ENCODE results near the gene COL25A1.

Gene COL25A1

GRCh38 chr4:108920395-108921087 is 381.9 kb downstream of the COL25A1 start:
- no peak overlapping the region for H3K4me3 ChIP-seq (ENCODE audit: low read depth, low read length)
- no peak for TF ChIP-seq CTCF (IDR thresholded peaks at IDR 0.05; ENCODE audit: low read depth, low read length)
- in situ Hi-C loops (cut with HindIII; ENCODE audit: low sequenced_read_pairs): no loop called here
- no peak for DNase-seq (ENCODE audit: low read depth, low spot score)

GRCh38 chr4:108919226-108919893 is 383.1 kb downstream of the COL25A1 start:
- DNase-seq (ENCODE audit: low read depth, low spot score): no peak
- TF ChIP-seq CTCF (IDR thresholded peaks at IDR 0.05; ENCODE audit: low read depth, low read length): no peak
- in situ Hi-C loops (cut with HindIII; ENCODE audit: low sequenced_read_pairs): no loop called here
- H3K4me3 ChIP-seq (ENCODE audit: low read depth, low read length): no peak overlapping the region

GRCh38 chr4:108917255-108917654 is 385.2 kb downstream of the COL25A1 start:
- no peak overlapping the region for H3K4me3 ChIP-seq (ENCODE audit: low read depth, low read length)
- in situ Hi-C loops (cut with HindIII; ENCODE audit: low sequenced_read_pairs): no loop called here
- DNase-seq (ENCODE audit: low read depth, low spot score): no peak
- no peak for TF ChIP-seq CTCF (IDR thresholded peaks at IDR 0.05; ENCODE audit: low read depth, low read length)

- no peak for DNase-seq (ENCODE audit: low read depth, low spot score)
- no peak for TF ChIP-seq CTCF (IDR thresholded peaks at IDR 0.05; ENCODE audit: low read depth, low read length)
- H3K4me3 ChIP-seq (ENCODE audit: low read depth, low read length): no peak overlapping the region
- in situ Hi-C loops (cut with HindIII; ENCODE audit: low sequenced_read_pairs): no loop called here
Observed at GRCh38 chr4:108916638-108917037, 385.8 kb downstream of the COL25A1 start.

GRCh38 chr4:108906866-108907367 is 395.5 kb downstream of the COL25A1 start:
- TF ChIP-seq CTCF (IDR thresholded peaks at IDR 0.05; ENCODE audit: low read depth, low read length): no peak
- no peak for DNase-seq (ENCODE audit: low read depth, low spot score)
- in situ Hi-C loops (cut with HindIII; ENCODE audit: low sequenced_read_pairs): no loop called here
- no peak overlapping the region for H3K4me3 ChIP-seq (ENCODE audit: low read depth, low read length)

GRCh38 chr4:108906006-108906405 is 396.5 kb downstream of the COL25A1 start:
- no peak for DNase-seq (ENCODE audit: low read depth, low spot score)
- TF ChIP-seq CTCF (IDR thresholded peaks at IDR 0.05; ENCODE audit: low read depth, low read length): no peak
- no peak overlapping the region for H3K4me3 ChIP-seq (ENCODE audit: low read depth, low read length)
- in situ Hi-C loops (cut with HindIII; ENCODE audit: low sequenced_read_pairs): no loop called here
